Neutrophil (primary cell): ENCODE results near the gene PTPN14.

Experiments
- H3K27ac ChIP-seq: fragments of 200-600 bp; sonication (generic); 2 replicates; pipeline ENCODE4 v1.5.1; 2016; ENCODE audit warnings: mild to moderate bottlenecking, moderate library complexity
- H3K27me3 ChIP-seq: fragments of 200-600 bp; sonication (generic); 2 replicates; pipeline ENCODE4 v1.6.0; 2016; ENCODE audit warnings: mild to moderate bottlenecking
- H3K36me3 ChIP-seq: fragments of 200-600 bp; sonication (generic); 2 replicates; pipeline ENCODE4 v1.5.1; 2017
- H3K4me1 ChIP-seq, 2 experiments: fragments of 200-600 bp in 1 of 2; sonication (generic) in 1 of 2; 1 replicate in 1 of 2; 2 replicates in 1 of 2; pipeline versions ENCODE4 v1.5.1 to v1.6.1; 2013 to 2016; ENCODE audit warnings: low read depth in 1 of 2, low read length in 1 of 2, mild to moderate bottlenecking in 1 of 2, moderate library complexity in 1 of 2; ENCODE audit not compliant: control insufficient read depth in 1 of 2, insufficient read depth in 1 of 2
- H3K4me3 ChIP-seq, 2 experiments: fragments of 200-600 bp in 1 of 2; sonication (generic) in 1 of 2; 1 replicate in 1 of 2; 2 replicates in 1 of 2; pipeline ENCODE4 v1.5.1; 2013 to 2016; ENCODE audit warnings: low read depth in 1 of 2, low read length in 1 of 2, mild to moderate bottlenecking in 1 of 2, moderate library complexity in 1 of 2
- H3K9me3 ChIP-seq: fragments of 200-600 bp; sonication (generic); 2 replicates; pipeline ENCODE4 v1.5.1; 2016
- CTCF ChIP-seq: fragments of 200-600 bp; sonication (generic); IDR thresholded peaks from 2 replicates; pipeline ENCODE4 v1.5.1; 2016; ENCODE audit warnings: antibody characterized with exemption

Gene PTPN14

DNA sequence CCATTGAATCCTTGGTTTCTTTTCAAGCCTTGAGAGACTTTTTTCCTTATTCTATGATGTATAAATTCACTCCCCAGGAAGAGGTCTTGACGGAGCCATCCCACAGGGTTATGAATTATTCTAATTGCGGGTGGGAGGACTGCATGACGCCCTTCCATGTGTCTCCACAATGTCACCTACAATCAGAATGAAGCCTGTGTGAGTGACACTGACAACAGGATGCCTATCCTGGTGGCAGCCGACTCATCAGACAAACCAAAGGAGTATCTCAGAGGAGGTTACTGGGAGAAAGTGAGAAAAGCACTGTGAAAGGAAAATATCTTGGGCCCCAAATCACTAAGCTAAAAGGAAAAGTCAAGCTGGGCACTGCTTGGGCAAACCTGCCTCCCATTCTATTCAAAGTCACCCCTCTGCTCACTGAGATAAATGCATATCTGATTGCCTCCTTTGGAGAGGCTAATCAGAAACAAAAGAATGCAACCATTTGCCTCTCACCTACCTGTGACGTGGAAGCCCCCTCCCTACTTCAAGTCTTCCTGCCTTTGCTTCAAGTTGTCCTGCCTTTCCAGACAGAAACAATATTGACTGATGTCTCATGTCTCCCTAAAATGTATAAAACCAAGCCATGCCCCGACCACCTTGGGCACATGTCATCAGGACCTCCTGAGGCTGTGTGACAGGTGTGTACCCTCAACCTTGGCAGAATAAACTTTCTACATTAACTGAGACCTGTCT lies 172.0 kb downstream of the PTPN14 start:
- Histone ChIP-seq H3K4me1 (no peaks in the 10 kb centered on the region), H3K9me3 (no peaks in the 10 kb centered on the region), H3K27ac (no peak overlapping the region), H3K27me3 (no peaks in the 10 kb centered on the region), H3K4me3 (no peak overlapping the region), H3K36me3 (no peaks in the 10 kb centered on the region)
- TF ChIP-seq CTCF: no peak

GRCh38 chr1:214378492-214378891 lies 172.9 kb downstream of the PTPN14 start:
- H3K27me3 ChIP-seq: no peaks in the 10 kb centered on the region
- TF ChIP-seq CTCF: no peak
- H3K27ac ChIP-seq: no peak overlapping the region
- H3K36me3 ChIP-seq: no peaks in the 10 kb centered on the region
- no peaks in the 10 kb centered on the region for H3K9me3 ChIP-seq
- H3K4me3 ChIP-seq: no peak overlapping the region
- no peaks in the 10 kb centered on the region for H3K4me1 ChIP-seq

- no peak for TF ChIP-seq CTCF
- H3K9me3 ChIP-seq: no peaks in the 10 kb centered on the region
- H3K36me3 ChIP-seq: no peaks in the 10 kb centered on the region
- H3K4me3 ChIP-seq: no peak overlapping the region
- no peaks in the 10 kb centered on the region for H3K4me1 ChIP-seq
- no peaks in the 10 kb centered on the region for H3K27me3 ChIP-seq
- no peak overlapping the region for H3K27ac ChIP-seq
These were observed 173.5 kb downstream of the PTPN14 start for GRCh38 chr1:214377886-214378285.

DNA sequence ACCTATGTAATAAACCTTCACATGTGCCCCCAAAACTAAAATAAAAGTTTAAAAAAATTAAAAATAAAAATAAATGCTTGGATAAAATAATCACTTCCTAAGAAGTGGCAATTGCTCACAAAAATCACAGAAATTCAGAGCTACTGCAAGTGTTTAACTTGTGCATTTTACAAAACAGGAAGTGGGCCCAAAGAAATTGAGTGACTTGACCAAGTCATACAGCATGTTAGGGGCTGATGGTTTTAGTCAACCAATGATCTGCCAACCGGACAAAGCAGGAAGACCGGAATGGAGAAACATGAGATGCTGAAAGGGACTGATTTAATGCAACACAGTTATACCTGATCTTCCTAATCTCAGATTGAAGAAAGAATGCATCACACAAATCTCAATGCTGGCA lies 173.9 kb downstream of the PTPN14 start:
- Histone ChIP-seq H3K36me3 (no peaks in the 10 kb centered on the region), H3K27ac (no peak overlapping the region), H3K9me3 (no peaks in the 10 kb centered on the region), H3K27me3 (no peaks in the 10 kb centered on the region), H3K4me3 (no peak overlapping the region), H3K4me1 (no peaks in the 10 kb centered on the region)
- TF ChIP-seq CTCF: no peak

GRCh38 chr1:214372092-214372491 lies 179.3 kb downstream of the PTPN14 start:
- TF ChIP-seq CTCF: no peak
- Histone ChIP-seq H3K36me3 (no peaks in the 10 kb centered on the region), H3K27ac (no peak overlapping the region), H3K4me3 (no peak overlapping the region), H3K27me3 (no peaks in the 10 kb centered on the region), H3K4me1 (no peaks in the 10 kb centered on the region), H3K9me3 (no peaks in the 10 kb centered on the region)
